ENCODE measurements around the gene CDC42BPB.
"Not testable (repeated sequence)": the region's sequence is repeated elsewhere in the genome, so short reads cannot be mapped to it uniquely, and the experiment has no call there.

The CDC42BPB gene

GRCh38 chr14:102927346-102927877 lies 129.9 kb downstream of the CDC42BPB start:
- no peak for DNase-seq (ENCODE audit: low read depth)

- not testable (repeated sequence) for DNase-seq (ENCODE audit: low read depth)
Measured at GRCh38 chr14:102926840-102927239, 130.5 kb downstream of the CDC42BPB start.

- no peak for DNase-seq (ENCODE audit: low read depth)
Measured at GRCh38 chr14:102926104-102926503, 131.2 kb downstream of the CDC42BPB start.

GRCh38 chr14:102925646-102926045 lies 131.7 kb downstream of the CDC42BPB start:
- no peak for DNase-seq (ENCODE audit: low read depth)

GRCh38 chr14:102924632-102925588 lies 132.4 kb downstream of the CDC42BPB start:
- no peak for DNase-seq (ENCODE audit: low read depth)

- DNase-seq (ENCODE audit: low read depth) = no peak
Measured at GRCh38 chr14:102923925-102924486, 133.3 kb downstream of the CDC42BPB start.

- no peak for DNase-seq (ENCODE audit: low read depth)
Measured at GRCh38 chr14:102923201-102923924, 134.0 kb downstream of the CDC42BPB start.

- DNase-seq (ENCODE audit: low read depth) = no peak
Measured at GRCh38 chr14:102922490-102923200, 134.7 kb downstream of the CDC42BPB start, which contains the start of gene AMN. TSS of gene AMN (plus strand) at chr14:102922663. CDS start at chr14:102922689, 26 bp downstream.

GRCh38 chr14:102920998-102921304 lies 136.4 kb downstream of the CDC42BPB start:
- DNase-seq (ENCODE audit: low read depth) = no peak

GRCh38 chr14:102920273-102920997 lies 136.9 kb downstream of the CDC42BPB start:
- no peak for DNase-seq (ENCODE audit: low read depth)

- no peak for DNase-seq (ENCODE audit: low read depth)
Measured at GRCh38 chr14:102918438-102918837, 138.9 kb downstream of the CDC42BPB start.

GRCh38 chr14:102917469-102918211 lies 139.7 kb downstream of the CDC42BPB start:
- no peak for DNase-seq (ENCODE audit: low read depth)

GRCh38 chr14:102917056-102917385 lies 140.3 kb downstream of the CDC42BPB start:
- no peak for DNase-seq (ENCODE audit: low read depth)

GRCh38 chr14:102916347-102917055 lies 140.8 kb downstream of the CDC42BPB start:
- no peak for DNase-seq (ENCODE audit: low read depth)

- no peak for DNase-seq (ENCODE audit: low read depth)
Measured at GRCh38 chr14:102915292-102916110, 141.8 kb downstream of the CDC42BPB start.

GRCh38 chr14:102914474-102915291 lies 142.7 kb downstream of the CDC42BPB start:
- no peak for DNase-seq (ENCODE audit: low read depth)

- no peak for DNase-seq (ENCODE audit: low read depth)
Measured at GRCh38 chr14:102913341-102914211, 143.8 kb downstream of the CDC42BPB start.

Data from HS-27A (cell line).